ENCODE results near the gene ASTN2.

Gene ASTN2

GRCh38 chr9:117409321-117409720 is 5.5 kb downstream of the ASTN2 start:
- H3K4me3 ChIP-seq (replicated peaks; ENCODE audit: low read depth, low read length) = no peak overlapping the region
- TF ChIP-seq CTCF (IDR thresholded peaks at IDR 0.05; ENCODE audit: low read depth, low read length, missing control alignments) = no peak
- DNase-seq (ENCODE audit: extremely low read depth, low read depth) = no peak

- no peak overlapping the region for H3K4me3 ChIP-seq (replicated peaks; ENCODE audit: low read depth, low read length)
- no peak for TF ChIP-seq CTCF (IDR thresholded peaks at IDR 0.05; ENCODE audit: low read depth, low read length, missing control alignments)
- DNase-seq (ENCODE audit: extremely low read depth, low read depth) = no peak
Observed at GRCh38 chr9:117407436-117408022, 7.3 kb downstream of the ASTN2 start.

DNA sequence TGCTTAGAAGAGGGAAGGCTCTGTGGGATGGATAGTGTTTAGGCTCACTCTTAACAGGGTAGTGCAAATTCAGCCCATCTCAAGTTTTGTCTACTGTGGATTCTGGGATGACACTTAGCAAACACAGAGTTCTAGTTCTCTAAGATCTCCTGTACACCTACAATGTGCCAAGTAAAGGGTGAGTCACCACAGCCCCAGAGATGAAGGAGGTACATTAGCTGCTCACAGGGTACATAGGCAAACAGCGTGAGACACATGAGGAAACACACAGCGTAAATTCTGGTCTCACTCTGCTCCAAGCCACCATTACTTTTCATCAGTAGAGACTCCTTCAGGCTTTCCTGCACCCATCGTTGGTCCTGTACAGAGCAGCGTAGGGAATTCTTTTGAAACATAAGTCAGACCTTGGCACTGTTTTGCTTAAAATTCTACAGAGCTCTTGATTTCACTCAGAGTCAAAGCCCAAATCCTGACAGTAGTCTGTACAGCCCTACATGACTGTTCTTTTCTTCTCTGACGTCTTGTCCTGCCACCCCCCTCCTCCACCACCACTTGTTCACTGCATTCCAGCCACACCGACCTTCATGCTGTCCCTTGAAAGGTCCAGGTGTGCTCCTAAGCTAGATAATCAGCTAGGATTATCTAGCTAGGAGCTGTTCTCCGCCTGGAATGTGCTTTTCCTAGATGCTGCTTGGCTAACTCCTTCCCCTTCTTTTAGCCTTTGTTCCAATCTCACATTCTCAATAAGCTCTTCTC is 8.7 kb downstream of the ASTN2 start:
- no peak for TF ChIP-seq CTCF (IDR thresholded peaks at IDR 0.05; ENCODE audit: low read depth, low read length, missing control alignments)
- DNase-seq (ENCODE audit: extremely low read depth, low read depth) = no peak
- H3K4me3 ChIP-seq (replicated peaks; ENCODE audit: low read depth, low read length) = no peak overlapping the region

DNA sequence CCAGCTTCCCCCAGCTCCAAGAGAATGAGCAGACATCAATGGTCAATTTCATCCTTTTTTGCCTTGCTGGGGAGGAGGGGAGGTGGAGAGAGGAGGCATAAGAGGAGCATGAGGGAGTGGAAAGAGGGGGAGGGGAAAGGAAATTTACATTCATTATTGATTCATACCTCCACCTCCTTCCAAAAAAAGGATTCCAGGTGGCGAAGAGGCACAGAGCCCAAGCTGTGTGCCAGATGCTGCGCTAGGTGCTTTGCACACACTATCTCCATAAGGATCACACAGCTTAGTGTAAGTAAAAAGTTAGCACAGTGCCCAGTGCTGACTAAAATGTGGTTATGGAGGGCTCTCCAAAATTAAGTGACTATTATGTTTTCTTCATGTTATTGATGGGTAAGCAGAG is 11.0 kb downstream of the ASTN2 start:
- no peak overlapping the region for H3K4me3 ChIP-seq (replicated peaks; ENCODE audit: low read depth, low read length)
- DNase-seq (ENCODE audit: extremely low read depth, low read depth) = no peak
- TF ChIP-seq CTCF (IDR thresholded peaks at IDR 0.05; ENCODE audit: low read depth, low read length, missing control alignments) = no peak

GRCh38 chr9:117403403-117403811 is 11.4 kb downstream of the ASTN2 start:
- no peak for DNase-seq (ENCODE audit: extremely low read depth, low read depth)
- H3K4me3 ChIP-seq (replicated peaks; ENCODE audit: low read depth, low read length) = no peak overlapping the region
- no peak for TF ChIP-seq CTCF (IDR thresholded peaks at IDR 0.05; ENCODE audit: low read depth, low read length, missing control alignments)

- no peak for DNase-seq (ENCODE audit: extremely low read depth, low read depth)
- no peak for TF ChIP-seq CTCF (IDR thresholded peaks at IDR 0.05; ENCODE audit: low read depth, low read length, missing control alignments)
- no peak overlapping the region for H3K4me3 ChIP-seq (replicated peaks; ENCODE audit: low read depth, low read length)
Observed at GRCh38 chr9:117400171-117400570, 14.7 kb downstream of the ASTN2 start.

Data from HFF-Myc (cell line).